Measurements from ENCODE around the gene ALPL. TPM values are rescaled to one million over a fixed set of nuclear protein-coding genes. Genes with fewer than 3 reads are reported as not detected.

Gene ALPL
- total and polyA plus RNA-seq, 4 donors = 3.3 to 93.1 (median 40.7) TPM

DNA sequence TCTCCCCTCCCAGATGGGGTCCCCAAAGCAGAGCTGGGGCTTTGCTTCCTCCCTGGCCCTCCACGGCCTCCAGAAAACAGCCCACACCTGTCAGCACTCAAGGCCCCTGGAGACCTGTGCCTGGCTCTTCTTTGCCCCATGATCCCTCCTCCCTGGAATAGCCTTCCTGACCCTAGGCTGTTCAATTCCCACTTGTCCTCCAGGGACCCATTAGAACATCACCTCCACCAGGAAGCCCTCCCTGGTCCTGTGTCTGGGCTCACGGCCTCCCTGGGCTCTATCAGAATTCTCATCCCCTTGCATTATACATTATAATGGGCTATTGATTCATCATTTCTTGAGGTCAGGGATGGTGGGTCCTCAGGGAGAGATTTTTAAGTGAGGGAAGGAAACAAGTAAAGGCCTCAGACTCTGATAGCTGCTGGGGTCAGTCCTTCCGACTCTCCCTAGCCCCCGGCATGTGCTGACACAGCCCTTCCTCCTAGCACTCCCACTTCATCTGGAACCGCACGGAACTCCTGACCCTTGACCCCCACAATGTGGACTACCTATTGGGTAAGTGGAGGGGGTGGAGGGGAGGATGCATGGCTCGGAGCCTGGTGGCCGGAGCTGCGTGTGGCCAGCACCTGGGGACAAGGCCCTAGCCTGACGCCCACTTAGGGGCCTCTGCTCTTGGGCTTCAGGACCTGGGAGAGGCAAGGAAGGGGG, 60.8 kb downstream of the ALPL start (continued):
- no peak for TF ChIP-seq ZBTB33 (IDR thresholded peaks at IDR 0.05)

GRCh38 chr1:21570528-21570875, 61.3 kb downstream of the ALPL start:
- Histone ChIP-seq H3K4me1 (ENCODE audit: control insufficient read depth in 4 of 4, insufficient read depth in 4 of 4, low read length in 3 of 4) (peaks cover 8 to 21% (median 11%) of the 10 kb centered on the region in 4 donors), H3K9me3 (ENCODE audit: control insufficient read depth in 4 of 4, low read length in 3 of 4) (no peaks in the 10 kb centered on the region), H3K4me3 (ENCODE audit: low read depth in 1 of 3, low read length in 3 of 3) (no peak overlapping the region), H3K9ac (ENCODE audit: low read depth in 1 of 2, low read length in 2 of 2) (no peak overlapping the region), H3K27ac (ENCODE audit: low read depth in 1 of 2, low read length in 2 of 2) (no peak overlapping the region), H3K36me3 (ENCODE audit: control insufficient read depth in 4 of 4, insufficient read depth in 3 of 4, low read depth in 1 of 4, low read length in 3 of 4) (peaks cover 0 to 4% (median 1%) of the 10 kb centered on the region in 4 donors), H3K27me3 (ENCODE audit: control insufficient read depth in 4 of 4, insufficient read depth in 4 of 4, low read length in 3 of 4) (no peaks in the 10 kb centered on the region)
- TF ChIP-seq, protein P1, sequence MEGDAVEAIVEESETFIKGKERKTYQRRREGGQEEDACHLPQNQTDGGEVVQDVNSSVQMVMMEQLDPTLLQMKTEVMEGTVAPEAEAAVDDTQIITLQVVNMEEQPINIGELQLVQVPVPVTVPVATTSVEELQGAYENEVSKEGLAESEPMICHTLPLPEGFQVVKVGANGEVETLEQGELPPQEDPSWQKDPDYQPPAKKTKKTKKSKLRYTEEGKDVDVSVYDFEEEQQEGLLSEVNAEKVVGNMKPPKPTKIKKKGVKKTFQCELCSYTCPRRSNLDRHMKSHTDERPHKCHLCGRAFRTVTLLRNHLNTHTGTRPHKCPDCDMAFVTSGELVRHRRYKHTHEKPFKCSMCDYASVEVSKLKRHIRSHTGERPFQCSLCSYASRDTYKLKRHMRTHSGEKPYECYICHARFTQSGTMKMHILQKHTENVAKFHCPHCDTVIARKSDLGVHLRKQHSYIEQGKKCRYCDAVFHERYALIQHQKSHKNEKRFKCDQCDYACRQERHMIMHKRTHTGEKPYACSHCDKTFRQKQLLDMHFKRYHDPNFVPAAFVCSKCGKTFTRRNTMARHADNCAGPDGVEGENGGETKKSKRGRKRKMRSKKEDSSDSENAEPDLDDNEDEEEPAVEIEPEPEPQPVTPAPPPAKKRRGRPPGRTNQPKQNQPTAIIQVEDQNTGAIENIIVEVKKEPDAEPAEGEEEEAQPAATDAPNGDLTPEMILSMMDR (IDR thresholded peaks at IDR 0.05; ENCODE audit: low read depth, low read length, missing input control) = no peak
- TF ChIP-seq EGR1 (IDR thresholded peaks at IDR 0.05; ENCODE audit: low read depth in 2 of 2) (no peak), FOXA1 (IDR thresholded peaks at IDR 0.05) (no peak), MAX (IDR thresholded peaks at IDR 0.05) (no peak), HNF4G (IDR thresholded peaks at IDR 0.05) (no peak), YY1 (IDR thresholded peaks at IDR 0.05) (no peak), ZBTB33 (IDR thresholded peaks at IDR 0.05) (no peak), HNF4A (conservative IDR thresholded peaks at IDR 0.05) (no peak), FOXA2 (IDR thresholded peaks at IDR 0.05) (no peak), RXRA (IDR thresholded peaks at IDR 0.05) (no peak), JUND (IDR thresholded peaks at IDR 0.05) (no peak), ATF3 (IDR thresholded peaks at IDR 0.05) (no peak), NR2F2 (IDR thresholded peaks at IDR 0.05) (no peak), TAF1 (conservative IDR thresholded peaks at IDR 0.05) (no peak), RAD21 (IDR thresholded peaks at IDR 0.05) (no peak), GABPA (IDR thresholded peaks at IDR 0.05 in 1 of 2, conservative IDR thresholded peaks at IDR 0.05 in 1 of 2) (no peak), SP1 (IDR thresholded peaks at IDR 0.05) (no peak)
- TF ChIP-seq, protein P2, sequence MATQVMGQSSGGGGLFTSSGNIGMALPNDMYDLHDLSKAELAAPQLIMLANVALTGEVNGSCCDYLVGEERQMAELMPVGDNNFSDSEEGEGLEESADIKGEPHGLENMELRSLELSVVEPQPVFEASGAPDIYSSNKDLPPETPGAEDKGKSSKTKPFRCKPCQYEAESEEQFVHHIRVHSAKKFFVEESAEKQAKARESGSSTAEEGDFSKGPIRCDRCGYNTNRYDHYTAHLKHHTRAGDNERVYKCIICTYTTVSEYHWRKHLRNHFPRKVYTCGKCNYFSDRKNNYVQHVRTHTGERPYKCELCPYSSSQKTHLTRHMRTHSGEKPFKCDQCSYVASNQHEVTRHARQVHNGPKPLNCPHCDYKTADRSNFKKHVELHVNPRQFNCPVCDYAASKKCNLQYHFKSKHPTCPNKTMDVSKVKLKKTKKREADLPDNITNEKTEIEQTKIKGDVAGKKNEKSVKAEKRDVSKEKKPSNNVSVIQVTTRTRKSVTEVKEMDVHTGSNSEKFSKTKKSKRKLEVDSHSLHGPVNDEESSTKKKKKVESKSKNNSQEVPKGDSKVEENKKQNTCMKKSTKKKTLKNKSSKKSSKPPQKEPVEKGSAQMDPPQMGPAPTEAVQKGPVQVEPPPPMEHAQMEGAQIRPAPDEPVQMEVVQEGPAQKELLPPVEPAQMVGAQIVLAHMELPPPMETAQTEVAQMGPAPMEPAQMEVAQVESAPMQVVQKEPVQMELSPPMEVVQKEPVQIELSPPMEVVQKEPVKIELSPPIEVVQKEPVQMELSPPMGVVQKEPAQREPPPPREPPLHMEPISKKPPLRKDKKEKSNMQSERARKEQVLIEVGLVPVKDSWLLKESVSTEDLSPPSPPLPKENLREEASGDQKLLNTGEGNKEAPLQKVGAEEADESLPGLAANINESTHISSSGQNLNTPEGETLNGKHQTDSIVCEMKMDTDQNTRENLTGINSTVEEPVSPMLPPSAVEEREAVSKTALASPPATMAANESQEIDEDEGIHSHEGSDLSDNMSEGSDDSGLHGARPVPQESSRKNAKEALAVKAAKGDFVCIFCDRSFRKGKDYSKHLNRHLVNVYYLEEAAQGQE (IDR thresholded peaks at IDR 0.05) = no peak
- WGBS = 86% methylated on average over 5 of the region's 5 CpGs
- no peak for DNase-seq (ENCODE audit: low spot score)

Data from liver (tissue), 9 donors.